Nephron (organoid): ENCODE results near the gene PEX11B.

Experiments used
- H3K27ac Mint-ChIP-seq, 3 experiments: 2 replicates each; pipeline ENCODE4 v1.8.0; 2020; ENCODE audit warnings: mixed read lengths in 3 of 3, mild to moderate bottlenecking in 2 of 3, moderate library complexity in 1 of 3
- H3K27me3 Mint-ChIP-seq: 2 replicates; pipeline ENCODE4 v1.8.0; 2021; ENCODE audit warnings: low read depth, mild to moderate bottlenecking, moderate library complexity, mixed read lengths
- H3K36me3 Mint-ChIP-seq: 2 replicates; pipeline ENCODE4 v1.8.0; 2020; ENCODE audit warnings: low read depth, mixed read lengths
- H3K4me1 Mint-ChIP-seq: 2 replicates; pipeline ENCODE4 v1.8.0; 2020; ENCODE audit warnings: mixed read lengths
- H3K4me3 Mint-ChIP-seq, 3 experiments: 2 replicates each; pipeline ENCODE4 v1.8.0; 2020; ENCODE audit warnings: mild to moderate bottlenecking in 3 of 3, mixed read lengths in 3 of 3, moderate library complexity in 2 of 3
- H3K9me3 Mint-ChIP-seq: 2 replicates; pipeline ENCODE4 v1.8.0; 2020; ENCODE audit warnings: mixed read lengths
- TF ChIP-seq, protein P1 (sequence below), 3 experiments: fragments of 200-600 bp; sonication (generic); IDR thresholded peaks; one replicate each; pipeline ENCODE4 v1.5.0; 2021; ENCODE audit warnings: antibody characterized with exemption in 3 of 3; ENCODE audit not compliant: unreplicated experiment in 3 of 3

PEX11B gene

GRCh38 chr1:145962157-145963102, 43.9 kb upstream of the PEX11B start:
- H3K4me3 Mint-ChIP-seq: peak overlapping the region; percentile 97 to 98 (median 98)
- peaks cover 2% of the 10 kb centered on the region for H3K36me3 Mint-ChIP-seq
- no peaks in the 10 kb centered on the region for H3K9me3 Mint-ChIP-seq
- H3K27ac Mint-ChIP-seq: peak overlapping the region; percentile 21 to 93 (median 87)
- TF ChIP-seq, protein P1, sequence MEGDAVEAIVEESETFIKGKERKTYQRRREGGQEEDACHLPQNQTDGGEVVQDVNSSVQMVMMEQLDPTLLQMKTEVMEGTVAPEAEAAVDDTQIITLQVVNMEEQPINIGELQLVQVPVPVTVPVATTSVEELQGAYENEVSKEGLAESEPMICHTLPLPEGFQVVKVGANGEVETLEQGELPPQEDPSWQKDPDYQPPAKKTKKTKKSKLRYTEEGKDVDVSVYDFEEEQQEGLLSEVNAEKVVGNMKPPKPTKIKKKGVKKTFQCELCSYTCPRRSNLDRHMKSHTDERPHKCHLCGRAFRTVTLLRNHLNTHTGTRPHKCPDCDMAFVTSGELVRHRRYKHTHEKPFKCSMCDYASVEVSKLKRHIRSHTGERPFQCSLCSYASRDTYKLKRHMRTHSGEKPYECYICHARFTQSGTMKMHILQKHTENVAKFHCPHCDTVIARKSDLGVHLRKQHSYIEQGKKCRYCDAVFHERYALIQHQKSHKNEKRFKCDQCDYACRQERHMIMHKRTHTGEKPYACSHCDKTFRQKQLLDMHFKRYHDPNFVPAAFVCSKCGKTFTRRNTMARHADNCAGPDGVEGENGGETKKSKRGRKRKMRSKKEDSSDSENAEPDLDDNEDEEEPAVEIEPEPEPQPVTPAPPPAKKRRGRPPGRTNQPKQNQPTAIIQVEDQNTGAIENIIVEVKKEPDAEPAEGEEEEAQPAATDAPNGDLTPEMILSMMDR (IDR thresholded peaks at IDR 0.05; ENCODE audit: unreplicated experiment in 3 of 3): no peak
- H3K27me3 Mint-ChIP-seq: peaks cover 30% of the 10 kb centered on the region
- peaks cover 45% of the 10 kb centered on the region for H3K4me1 Mint-ChIP-seq

DNA sequence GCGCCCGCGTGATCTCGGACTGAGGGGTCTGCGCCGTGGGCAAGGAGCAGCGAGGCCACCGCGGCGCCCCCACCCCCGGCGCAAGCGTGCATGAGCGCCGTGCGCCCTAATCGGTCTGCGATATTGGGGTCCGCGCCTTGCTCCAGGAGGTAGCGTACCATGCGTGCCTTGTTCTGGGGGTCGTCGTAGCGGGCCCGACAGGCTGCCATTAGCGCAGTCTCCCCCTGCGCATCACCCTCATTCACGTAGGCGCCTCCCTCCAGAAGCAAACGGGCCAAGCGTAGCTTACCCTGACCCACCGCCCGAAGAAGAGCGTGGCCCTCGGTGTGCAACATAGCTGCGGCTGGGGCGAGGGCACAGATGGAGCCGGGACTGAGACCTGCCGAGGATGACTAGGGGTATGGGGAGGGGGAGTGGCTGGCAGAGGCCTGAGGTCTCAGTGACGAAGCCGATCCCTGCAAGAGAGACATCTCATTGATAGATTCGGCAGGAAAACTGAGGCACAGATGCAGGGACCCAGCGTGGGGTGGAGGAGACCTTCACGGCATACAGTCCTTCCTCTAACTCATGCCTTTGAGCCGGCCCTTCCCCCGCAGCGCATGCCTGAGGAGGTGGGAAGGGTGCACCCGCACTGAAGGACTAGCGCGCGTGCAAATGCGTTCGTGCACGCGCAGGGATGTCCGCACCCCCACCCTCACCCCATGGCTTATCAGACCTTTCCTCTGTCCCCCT, 43.1 kb upstream of the PEX11B start:
- Mint-ChIP-seq H3K27ac (peak overlapping the region; percentile 15 to 84 (median 71)), H3K4me1 (peaks cover 45% of the 10 kb centered on the region), H3K27me3 (peaks cover 30% of the 10 kb centered on the region), H3K4me3 (peak overlapping the region; percentile 97 to 98 (median 98)), H3K36me3 (no peaks in the 10 kb centered on the region), H3K9me3 (no peaks in the 10 kb centered on the region)
- TF ChIP-seq, protein P1 (IDR thresholded peaks at IDR 0.05; ENCODE audit: unreplicated experiment in 3 of 3): no peak

DNA sequence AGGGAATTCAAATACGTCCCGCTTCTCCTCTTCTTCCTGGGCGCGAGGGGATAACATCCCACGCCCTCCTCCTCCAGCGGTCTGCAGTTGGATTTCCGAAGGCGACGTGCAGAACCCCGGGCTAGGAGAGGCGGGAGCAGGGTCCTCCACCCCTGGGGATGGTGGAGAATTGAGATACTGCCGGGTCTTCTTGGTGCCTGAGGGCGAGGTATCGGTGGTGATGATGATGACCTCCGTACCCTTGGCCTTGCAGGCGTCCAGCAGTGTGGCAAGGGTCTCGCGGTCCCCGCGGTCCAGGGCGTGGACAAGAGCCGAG, 42.5 kb upstream of the PEX11B start:
- Mint-ChIP-seq H3K36me3 (no peaks in the 10 kb centered on the region), H3K27me3 (peaks cover 30% of the 10 kb centered on the region), H3K4me1 (peaks cover 46% of the 10 kb centered on the region), H3K4me3 (peak overlapping the region; percentile 97 to 98 (median 98)), H3K9me3 (no peaks in the 10 kb centered on the region), H3K27ac (peak overlapping the region; percentile 84 to 94 (median 89))
- TF ChIP-seq, protein P1 (IDR thresholded peaks at IDR 0.05; ENCODE audit: unreplicated experiment in 3 of 3): no peak

- Mint-ChIP-seq H3K4me1 (peaks cover 51% of the 10 kb centered on the region), H3K4me3 (peak overlapping the region; percentile 97 to 98 (median 98)), H3K36me3 (no peaks in the 10 kb centered on the region), H3K27me3 (peaks cover 30% of the 10 kb centered on the region), H3K27ac (peak overlapping the region; percentile 84 to 94 (median 89)), H3K9me3 (no peaks in the 10 kb centered on the region)
- TF ChIP-seq, protein P1 (IDR thresholded peaks at IDR 0.05; ENCODE audit: unreplicated experiment in 3 of 3): peak; percentile 20 to 23 (median 20)
Measured at GRCh38 chr1:145960468-145961108, 42.1 kb upstream of the PEX11B start.

GRCh38 chr1:145959957-145960467, 41.5 kb upstream of the PEX11B start:
- Mint-ChIP-seq H3K4me1 (peaks cover 53% of the 10 kb centered on the region), H3K27ac (peak overlapping the region; percentile 38 to 62 (median 61)), H3K36me3 (no peaks in the 10 kb centered on the region), H3K4me3 (peak overlapping the region; percentile 97 to 98 (median 98)), H3K27me3 (peaks cover 30% of the 10 kb centered on the region), H3K9me3 (no peaks in the 10 kb centered on the region)
- TF ChIP-seq, protein P1 (IDR thresholded peaks at IDR 0.05; ENCODE audit: unreplicated experiment in 3 of 3): no peak
